Colonic mucosa (tissue), 4 donors: ENCODE results near the gene ANKRD11. TPM values are rescaled to one million over a fixed set of nuclear protein-coding genes. Genes with fewer than 3 reads are reported as not detected.

Experiments used
- DNase-seq: peaks from one replicate; pipeline ENCODE4 v3.0.0-alpha.2; 2020
- H3K27ac ChIP-seq: fragments of 200-600 bp; one replicate; pipeline ENCODE4 v1.8.0; 2021
- H3K27me3 ChIP-seq: fragments of 200-600 bp; one replicate; pipeline ENCODE4 v1.8.0; 2021
- H3K36me3 ChIP-seq: fragments of 200-600 bp; one replicate; pipeline ENCODE4 v1.8.0; 2021
- H3K4me1 ChIP-seq: fragments of 200-600 bp; one replicate; pipeline ENCODE4 v1.8.0; 2021; ENCODE audit warnings: mild to moderate bottlenecking
- H3K4me3 ChIP-seq: fragments of 200-600 bp; one replicate; pipeline ENCODE4 v1.8.0; 2021
- H3K9ac ChIP-seq, 2 donors: one replicate each; pipeline ENCODE4 v1.7.0; 2013; ENCODE audit warnings: control low read depth in 2 of 2, low read depth in 2 of 2, low read length in 2 of 2
- H3K9me3 ChIP-seq: fragments of 200-600 bp; one replicate; pipeline ENCODE4 v1.8.0; 2021
- CTCF ChIP-seq: fragments of 200-600 bp; IDR thresholded peaks from one replicate; pipeline ENCODE4 v1.8.0; 2022; ENCODE audit warnings: antibody characterized with exemption, mild to moderate bottlenecking
- intact Hi-C: fragments of 100-400 bp; cut with DNase I; formaldehyde crosslinking; loops from one replicate; pipeline ENCODE4 v1.14.1; 2022
- total RNA-seq, 2 donors: library from RNA; stranded (reverse); fragmentation: NEBNext Ultra II Directional in 1 of 2; extraction: Animal tissue kit (Norgen Biotek cat#: 25700) in 1 of 2; gene quantifications; one replicate each; pipeline ENCODE4 v1.2.1, GENCODE V29; 2021
- donor health status: healthy.
- donor health status: DM: no; HTN: no; CAD: no.
- donor health status: DM: no; HTN: no; CAD: no.

Gene ANKRD11
- total RNA-seq, 2 donors from 2014 or later: 69.4 to 129 TPM

GRCh38 chr16:89315271-89315670 lies 175.1 kb downstream of the ANKRD11 start:
- H3K36me3 ChIP-seq: no peaks in the 10 kb centered on the region
- H3K9me3 ChIP-seq: no peaks in the 10 kb centered on the region
- H3K4me3 ChIP-seq: no peak overlapping the region
- intact Hi-C loops: no loop called here
- no peak for DNase-seq
- H3K4me1 ChIP-seq: peaks cover 36% of the 10 kb centered on the region
- H3K27ac ChIP-seq: peak overlapping the region; percentile 11
- H3K27me3 ChIP-seq: no peaks in the 10 kb centered on the region
- H3K9ac ChIP-seq: no peak overlapping the region
- no peak for TF ChIP-seq CTCF

GRCh38 chr16:89314854-89315253 lies 175.5 kb downstream of the ANKRD11 start:
- H3K27ac ChIP-seq: no peak overlapping the region
- H3K36me3 ChIP-seq: no peaks in the 10 kb centered on the region
- no peaks in the 10 kb centered on the region for H3K27me3 ChIP-seq
- H3K9me3 ChIP-seq: no peaks in the 10 kb centered on the region
- intact Hi-C loops: no loop called here
- no peak overlapping the region for H3K4me3 ChIP-seq
- peaks cover 34% of the 10 kb centered on the region for H3K4me1 ChIP-seq
- no peak for TF ChIP-seq CTCF
- H3K9ac ChIP-seq: no peak overlapping the region
- no peak for DNase-seq

GRCh38 chr16:89314357-89314756 lies 176.0 kb downstream of the ANKRD11 start:
- intact Hi-C loops: no loop called here
- H3K9ac ChIP-seq: no peak overlapping the region
- TF ChIP-seq CTCF: no peak
- H3K27ac ChIP-seq: no peak overlapping the region
- no peaks in the 10 kb centered on the region for H3K9me3 ChIP-seq
- H3K4me3 ChIP-seq: no peak overlapping the region
- no peaks in the 10 kb centered on the region for H3K27me3 ChIP-seq
- H3K36me3 ChIP-seq: no peaks in the 10 kb centered on the region
- H3K4me1 ChIP-seq: peaks cover 30% of the 10 kb centered on the region
- DNase-seq: no peak

GRCh38 chr16:89313583-89313982 lies 176.8 kb downstream of the ANKRD11 start:
- intact Hi-C loops: no loop called here
- H3K9ac ChIP-seq: no peak overlapping the region
- no peaks in the 10 kb centered on the region for H3K27me3 ChIP-seq
- H3K9me3 ChIP-seq: no peaks in the 10 kb centered on the region
- no peak for DNase-seq
- H3K4me1 ChIP-seq: peaks cover 30% of the 10 kb centered on the region
- no peak overlapping the region for H3K27ac ChIP-seq
- H3K4me3 ChIP-seq: no peak overlapping the region
- no peaks in the 10 kb centered on the region for H3K36me3 ChIP-seq
- no peak for TF ChIP-seq CTCF

- no peak for DNase-seq
- peaks cover 22% of the 10 kb centered on the region for H3K4me1 ChIP-seq
These were observed 177.6 kb downstream of the ANKRD11 start for GRCh38 chr16:89312598-89313299.

More at GRCh38 chr16:89312598-89313299, 177.6 kb downstream of the ANKRD11 start:
- no peak overlapping the region for H3K9ac ChIP-seq
- H3K9me3 ChIP-seq: no peaks in the 10 kb centered on the region
- H3K4me3 ChIP-seq: no peak overlapping the region
- no peak for TF ChIP-seq CTCF
- H3K27me3 ChIP-seq: no peaks in the 10 kb centered on the region
- no peak overlapping the region for H3K27ac ChIP-seq
- intact Hi-C loops: no loop called here
- no peaks in the 10 kb centered on the region for H3K36me3 ChIP-seq
